ENCODE measurements around the gene PCBP2. TPM values are rescaled to one million over a fixed set of nuclear protein-coding genes. Genes with fewer than 3 reads are reported as not detected.
A peak's percentile ranks its signal among the peaks of the same experiment; 100 is the strongest.

Gene PCBP2
- total RNA-seq, 2 donors from 2014 or later = 322 to 534 TPM

GRCh38 chr12:53499266-53500141 lies 47.6 kb downstream of the PCBP2 start, which contains the start of gene MAP3K12:
Gene MAP3K12, minus strand, starts transcription at chr12:53499458. Its CDS starts 12,067 bp downstream, at chr12:53487391.
- Histone ChIP-seq H3K27ac (peak within 1 kb of the TSS; percentile 95 to 97), H3K4me3 (peak within 1 kb of the TSS; percentile 50 to 65), H3K27me3 (replicated peaks; ENCODE audit: insufficient read depth) (no peaks in the 10 kb centered on the region), H3K4me1 (replicated peaks) (peaks cover 9% of the 10 kb centered on the region), H3K36me3 (no peaks in the 10 kb centered on the region), H3K9me3 (no peaks in the 10 kb centered on the region)
- no peak for DNase-seq (ENCODE audit: low spot score)
- WGBS = under 1% methylated on average over 46 of the region's 51 CpGs
- TF ChIP-seq POLR2A (IDR thresholded peaks at IDR 0.05) (no peak), CTCF (IDR thresholded peaks at IDR 0.05) (no peak), POLR2AphosphoS5 (IDR thresholded peaks at IDR 0.05) (no peak)
- intact Hi-C loops (cut with DNase I) = loop anchor here (5.0 to 10.0 kb wide), 3 partner anchors 47 to 445 kb away; partner anchors contain the start of genes AAAS, PCBP2 and TNS2

GRCh38 chr12:53500142-53500775 lies 48.4 kb downstream of the PCBP2 start:
- intact Hi-C loops (cut with DNase I) = loop anchor here (5.0 to 10.0 kb wide), 3 partner anchors 48 to 445 kb away; partner anchors contain the start of genes AAAS, PCBP2 and TNS2
- WGBS = 1% methylated on average over 17 of the region's 17 CpGs

GRCh38 chr12:53500776-53501614 lies 49.1 kb downstream of the PCBP2 start, which contains the start of gene TARBP2:
Gene TARBP2, plus strand, starts transcription at chr12:53501283. Its CDS starts 126 bp downstream, at chr12:53501409.
- peaks cover 9% of the 10 kb centered on the region for H3K4me1 ChIP-seq (replicated peaks)
- under 1% methylated on average over 68 of the region's 74 CpGs for WGBS

More at GRCh38 chr12:53500142-53500775, 48.4 kb downstream of the PCBP2 start:
- Histone ChIP-seq H3K36me3 (no peaks in the 10 kb centered on the region), H3K27ac (peak overlapping the region; percentile 95 to 97), H3K4me3 (peak overlapping the region; percentile 50 to 65), H3K27me3 (replicated peaks; ENCODE audit: insufficient read depth) (no peaks in the 10 kb centered on the region), H3K9me3 (no peaks in the 10 kb centered on the region), H3K4me1 (replicated peaks) (peaks cover 9% of the 10 kb centered on the region)
- no peak for TF ChIP-seq POLR2AphosphoS5 (IDR thresholded peaks at IDR 0.05)
- no peak for TF ChIP-seq CTCF (IDR thresholded peaks at IDR 0.05)
- TF ChIP-seq POLR2A (IDR thresholded peaks at IDR 0.05) = peak; percentile 94
- DNase-seq (ENCODE audit: low spot score) = no peak

More at GRCh38 chr12:53500776-53501614, 49.1 kb downstream of the PCBP2 start, which contains the start of gene TARBP2:
- H3K36me3 ChIP-seq = no peaks in the 10 kb centered on the region
- TF ChIP-seq POLR2AphosphoS5 (IDR thresholded peaks at IDR 0.05) (peak; percentile 90), POLR2A (IDR thresholded peaks at IDR 0.05) (no peak), CTCF (IDR thresholded peaks at IDR 0.05) (peak in 2 of 4 experiments; percentile 26 to 41)
- H3K27ac ChIP-seq = peak within 1 kb of the TSS; percentile 95 to 97
- peak within 1 kb of the TSS; percentile 50 to 65 for H3K4me3 ChIP-seq
- peak; percentile 99 for DNase-seq (ENCODE audit: low spot score)
- no peaks in the 10 kb centered on the region for H3K27me3 ChIP-seq (replicated peaks; ENCODE audit: insufficient read depth)
- intact Hi-C loops (cut with DNase I) = loop anchor here (5.0 to 10.0 kb wide), 3 partner anchors 49 to 446 kb away; partner anchors contain the start of genes AAAS, PCBP2 and TNS2
- H3K9me3 ChIP-seq = no peaks in the 10 kb centered on the region

Measured in prostate gland (tissue), 2 donors.